SK-N-SH treated with all-trans-retinoic acid at 6 μM for 48 hours (cell line): ENCODE measurements around the gene RPEL1.

ENCODE experiments used
- ARNTL ChIP-seq: fragments of 450-650 bp; formaldehyde crosslinking; IDR thresholded peaks from 2 replicates; pipeline ENCODE4 v1.5.0; 2020; ENCODE audit warnings: low read depth, mild to moderate bottlenecking, moderate library complexity, borderline replicate concordance
- CSDC2 ChIP-seq: fragments of 250-450 bp; sonication (Bioruptor Pico); IDR thresholded peaks from 2 replicates; pipeline ENCODE4 v1.5.0; 2020; ENCODE audit warnings: mild to moderate bottlenecking, moderate library complexity
- ESRRG ChIP-seq: fragments of 250-450 bp; sonication (Bioruptor Pico); IDR thresholded peaks from 2 replicates; pipeline ENCODE4 v1.6.1; 2021; ENCODE audit warnings: mild to moderate bottlenecking
- RARB ChIP-seq: fragments of 250-450 bp; sonication (Bioruptor Pico); IDR thresholded peaks from 2 replicates; pipeline ENCODE4 v1.8.0; 2021; ENCODE audit warnings: mild to moderate bottlenecking, moderate library complexity
- TOX ChIP-seq: fragments of 250-450 bp; sonication (Bioruptor Pico); IDR thresholded peaks from 2 replicates; pipeline ENCODE4 v1.8.0; 2021; ENCODE audit warnings: mild to moderate bottlenecking, moderate library complexity, borderline replicate concordance
- ZC3H10 ChIP-seq: fragments of 250-450 bp; sonication (Bioruptor Pico); IDR thresholded peaks from 2 replicates; pipeline ENCODE4 v1.5.1; 2021; ENCODE audit warnings: mild to moderate bottlenecking, moderate library complexity
- ZFP3 ChIP-seq: fragments of 250-450 bp; sonication (Bioruptor Pico); IDR thresholded peaks from 2 replicates; pipeline ENCODE4 v1.5.0; 2020; ENCODE audit warnings: mild to moderate bottlenecking, moderate library complexity
- ZFP30 ChIP-seq: fragments of 450-650 bp; formaldehyde crosslinking; IDR thresholded peaks from 2 replicates; pipeline ENCODE4 v1.5.0; 2022; ENCODE audit warnings: mild to moderate bottlenecking, moderate library complexity
- ZNF565 ChIP-seq: fragments of 450-650 bp; formaldehyde crosslinking; conservative IDR thresholded peaks from 2 replicates; pipeline ENCODE4 v1.5.0; 2020; ENCODE audit warnings: low read depth, mild to moderate bottlenecking, moderate library complexity
- ZNF8 ChIP-seq: fragments of 450-650 bp; formaldehyde crosslinking; IDR thresholded peaks from 2 replicates; pipeline ENCODE4 v1.5.0; 2020; ENCODE audit warnings: mild to moderate bottlenecking, moderate library complexity
- TF ChIP-seq, protein P1 (sequence below): fragments of 250-450 bp; sonication (Bioruptor Pico); IDR thresholded peaks from 2 replicates; pipeline ENCODE4 v1.8.0; 2020; ENCODE audit warnings: mild to moderate bottlenecking, moderate library complexity, borderline replicate concordance
- TF ChIP-seq, protein P2 (sequence below): fragments of 250-450 bp; sonication (Bioruptor Pico); IDR thresholded peaks from 2 replicates; pipeline ENCODE4 v1.5.1; 2020; ENCODE audit warnings: low read depth, mild to moderate bottlenecking, moderate library complexity

DNA sequence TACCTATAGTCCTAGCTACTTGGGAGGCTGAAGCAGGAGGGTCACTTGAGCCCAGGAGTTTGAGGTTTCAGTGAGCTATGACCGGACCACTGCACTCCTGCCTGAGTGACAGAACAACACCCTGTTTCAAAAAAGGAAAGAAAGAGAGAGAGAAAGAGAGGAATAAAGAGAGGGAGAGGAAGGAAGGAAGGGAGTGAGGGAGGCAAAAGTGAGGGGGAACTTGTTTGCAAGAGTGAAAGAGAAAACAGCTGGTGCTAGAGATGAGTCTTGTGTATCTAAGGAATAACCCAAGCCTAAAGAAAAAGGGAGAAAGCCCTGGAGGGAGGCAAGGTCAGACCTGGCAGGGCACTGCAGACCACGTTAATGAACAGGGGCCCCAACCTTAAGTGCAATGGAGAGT is 47.8 kb upstream of the RPEL1 start:
- TF ChIP-seq, protein P1, sequence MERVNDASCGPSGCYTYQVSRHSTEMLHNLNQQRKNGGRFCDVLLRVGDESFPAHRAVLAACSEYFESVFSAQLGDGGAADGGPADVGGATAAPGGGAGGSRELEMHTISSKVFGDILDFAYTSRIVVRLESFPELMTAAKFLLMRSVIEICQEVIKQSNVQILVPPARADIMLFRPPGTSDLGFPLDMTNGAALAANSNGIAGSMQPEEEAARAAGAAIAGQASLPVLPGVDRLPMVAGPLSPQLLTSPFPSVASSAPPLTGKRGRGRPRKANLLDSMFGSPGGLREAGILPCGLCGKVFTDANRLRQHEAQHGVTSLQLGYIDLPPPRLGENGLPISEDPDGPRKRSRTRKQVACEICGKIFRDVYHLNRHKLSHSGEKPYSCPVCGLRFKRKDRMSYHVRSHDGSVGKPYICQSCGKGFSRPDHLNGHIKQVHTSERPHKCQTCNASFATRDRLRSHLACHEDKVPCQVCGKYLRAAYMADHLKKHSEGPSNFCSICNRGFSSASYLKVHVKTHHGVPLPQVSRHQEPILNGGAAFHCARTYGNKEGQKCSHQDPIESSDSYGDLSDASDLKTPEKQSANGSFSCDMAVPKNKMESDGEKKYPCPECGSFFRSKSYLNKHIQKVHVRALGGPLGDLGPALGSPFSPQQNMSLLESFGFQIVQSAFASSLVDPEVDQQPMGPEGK (CRISPR knock-in tag), result no peak
- TF ChIP-seq TOX (CRISPR knock-in tag), result no peak
- TF ChIP-seq, protein P2, sequence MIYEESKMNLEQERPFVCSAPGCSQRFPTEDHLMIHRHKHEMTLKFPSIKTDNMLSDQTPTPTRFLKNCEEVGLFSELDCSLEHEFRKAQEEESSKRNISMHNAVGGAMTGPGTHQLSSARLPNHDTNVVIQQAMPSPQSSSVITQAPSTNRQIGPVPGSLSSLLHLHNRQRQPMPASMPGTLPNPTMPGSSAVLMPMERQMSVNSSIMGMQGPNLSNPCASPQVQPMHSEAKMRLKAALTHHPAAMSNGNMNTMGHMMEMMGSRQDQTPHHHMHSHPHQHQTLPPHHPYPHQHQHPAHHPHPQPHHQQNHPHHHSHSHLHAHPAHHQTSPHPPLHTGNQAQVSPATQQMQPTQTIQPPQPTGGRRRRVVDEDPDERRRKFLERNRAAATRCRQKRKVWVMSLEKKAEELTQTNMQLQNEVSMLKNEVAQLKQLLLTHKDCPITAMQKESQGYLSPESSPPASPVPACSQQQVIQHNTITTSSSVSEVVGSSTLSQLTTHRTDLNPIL (CRISPR knock-in tag), result no peak
- no peak for TF ChIP-seq ZNF8 (CRISPR knock-in tag)
- TF ChIP-seq ZFP3 (CRISPR knock-in tag), result no peak
- TF ChIP-seq ARNTL (CRISPR knock-in tag), result no peak
- no peak for TF ChIP-seq ZNF565 (CRISPR knock-in tag)
- no peak for TF ChIP-seq ZC3H10 (CRISPR knock-in tag)
- TF ChIP-seq ESRRG (CRISPR knock-in tag), result no peak
- TF ChIP-seq CSDC2, result no peak
- no peak for TF ChIP-seq ZFP30
- TF ChIP-seq RARB, result no peak
